Hindlimb muscle (tissue), 1 donor: ENCODE results near the gene PRKAA2. TPM values are rescaled to one million over a fixed set of nuclear protein-coding genes. Genes with fewer than 3 reads are reported as not detected.

ENCODE experiments used
- DNase-seq: peaks from one replicate; pipeline ENCODE4 v3.0.0-alpha.2; 2013
- polyA plus RNA-seq: library from polyadenylated mRNA; unstranded; fragments of 120-200 nt; gene quantifications from one replicate; pipeline ENCODE4 v1.2.1, GENCODE V29; 2013; ENCODE audit not compliant: insufficient read length

Gene PRKAA2
- polyA plus RNA-seq, 1 donor = 54.4 TPM

GRCh38 chr1:56655991-56656613, 11.0 kb downstream of the PRKAA2 start:
- no peak for DNase-seq

- no peak for DNase-seq
Measured at GRCh38 chr1:56658254-56658653, 13.1 kb downstream of the PRKAA2 start.

GRCh38 chr1:56660293-56660692, 15.2 kb downstream of the PRKAA2 start:
- DNase-seq = no peak

GRCh38 chr1:56663846-56664245, 18.7 kb downstream of the PRKAA2 start:
- DNase-seq = no peak

GRCh38 chr1:56665384-56665783, 20.3 kb downstream of the PRKAA2 start:
- no peak for DNase-seq

- no peak for DNase-seq
Measured at GRCh38 chr1:56666112-56666608, 21.0 kb downstream of the PRKAA2 start.

- DNase-seq = no peak
Measured at GRCh38 chr1:56670350-56670749, 25.2 kb downstream of the PRKAA2 start.

GRCh38 chr1:56671085-56671484, 26.0 kb downstream of the PRKAA2 start:
- DNase-seq = no peak

GRCh38 chr1:56671542-56671941, 26.4 kb downstream of the PRKAA2 start:
- no peak for DNase-seq

- no peak for DNase-seq
Measured at GRCh38 chr1:56672579-56672978, 27.5 kb downstream of the PRKAA2 start.

GRCh38 chr1:56675763-56676162, 30.6 kb downstream of the PRKAA2 start:
- no peak for DNase-seq

- no peak for DNase-seq
Measured at GRCh38 chr1:56676571-56677035, 31.5 kb downstream of the PRKAA2 start.

GRCh38 chr1:56683569-56683968, 38.5 kb downstream of the PRKAA2 start:
- no peak for DNase-seq

GRCh38 chr1:56686169-56686568, 41.1 kb downstream of the PRKAA2 start:
- DNase-seq = no peak

GRCh38 chr1:56688522-56689026, 43.5 kb downstream of the PRKAA2 start:
- no peak for DNase-seq

GRCh38 chr1:56696663-56697062, 51.5 kb downstream of the PRKAA2 start:
- DNase-seq = no peak

- no peak for DNase-seq
Measured at GRCh38 chr1:56703747-56704146, 58.6 kb downstream of the PRKAA2 start.

- DNase-seq = no peak
Measured at GRCh38 chr1:56707379-56707778, 62.3 kb downstream of the PRKAA2 start.

- peak; percentile 46 for DNase-seq
Measured at GRCh38 chr1:56709269-56709880, 64.3 kb downstream of the PRKAA2 start.

- DNase-seq = no peak
Measured at GRCh38 chr1:56709995-56710394, 64.9 kb downstream of the PRKAA2 start.

- no peak for DNase-seq
Measured at GRCh38 chr1:56710646-56711045, 65.5 kb downstream of the PRKAA2 start.

- DNase-seq = no peak
Measured at GRCh38 chr1:56712150-56712549, 67.0 kb downstream of the PRKAA2 start.

- DNase-seq = no peak
Measured at GRCh38 chr1:56713112-56713511, 68.0 kb downstream of the PRKAA2 start.

GRCh38 chr1:56715156-56715555, 70.0 kb downstream of the PRKAA2 start:
- no peak for DNase-seq
